ENCODE data around the gene CCRL2.

- TF ChIP-seq HOXC10 (CRISPR knock-in tag; IDR thresholded peaks at IDR 0.05) (no peak), CTCF (tag by site-specific recombination; IDR thresholded peaks at IDR 0.05) (no peak), YY1 (tag by site-specific recombination; IDR thresholded peaks at IDR 0.05) (no peak), ZNF138 (tag by site-specific recombination; IDR thresholded peaks at IDR 0.05; ENCODE audit: borderline replicate concordance) (no peak), ZNF416 (tag by site-specific recombination; IDR thresholded peaks at IDR 0.05) (no peak), ZNF514 (tag by site-specific recombination; IDR thresholded peaks at IDR 0.05) (no peak), ZNF785 (tag by site-specific recombination; IDR thresholded peaks at IDR 0.05) (no peak), ZNF391 (tag by site-specific recombination; IDR thresholded peaks at IDR 0.05; ENCODE audit: borderline replicate concordance, low read depth) (no peak), ZNF629 (tag by site-specific recombination; IDR thresholded peaks at IDR 0.05) (no peak)
Measured at GRCh38 chr3:46440531-46441294, 33.7 kb downstream of the CCRL2 start.
